HCT116 (cell line): ENCODE measurements around the gene CHFR. TPM values are rescaled to one million over a fixed set of nuclear protein-coding genes. Genes with fewer than 3 reads are reported as not detected.
"Not testable (repeated sequence)": the region's sequence is repeated elsewhere in the genome, so short reads cannot be mapped to it uniquely, and the experiment has no call there.

Experiments used
- ATAC-seq: fragments of 200-7000 bp; cut with Tn5 transposase; 2 replicates; pipeline ENCODE4 v1.9.1; 2020; ENCODE audit warnings: mild to moderate bottlenecking, moderate library complexity
- BruUV-seq: library from RNA; stranded (reverse); fragments of 400-500 nt; replicated peaks from 2 replicates; lab custom pipeline; 2021; lab: Mats Ljungman, UMichigan
- CTCF ChIA-PET: fragments of 300-600 bp; sonication (Branson Sonifier 250); formaldehyde crosslinking; loops from one replicate; lab custom pipeline; 2021; ENCODE audit warnings: antibody characterized with exemption; lab: Charles Lee
- POLR2A ChIA-PET: fragments of 300-600, 350-600 bp; sonication (Branson Sonifier 250); formaldehyde crosslinking; loops from one replicate; lab custom pipeline; 2021; ENCODE audit warnings: antibody characterized with exemption; lab: Charles Lee
- RAD21 ChIA-PET, 2 experiments: fragments of 300-600 bp; sonication (Branson Sonifier 250); formaldehyde crosslinking; loops; one replicate each; lab custom pipeline; 2023; ENCODE audit warnings: low total read pairs in 2 of 2; ENCODE audit not compliant: uncharacterized antibody in 2 of 2, unreplicated experiment in 2 of 2, low non-redundant PET in 1 of 2; lab: Charles Lee
- DNase-seq: peaks from one replicate; pipeline ENCODE4 v3.0.0-alpha.2; 2010; ENCODE audit warnings: low read depth, low spot score
- H2AFZ ChIP-seq: fragments of 200-600 bp; shearing (Covaris generic), sonication (generic); 2 replicates; pipeline ENCODE4 v1.6.1; 2017; ENCODE audit warnings: low read depth, mixed run types, mixed read lengths, antibody characterized with exemption, low read length; ENCODE audit not compliant: poor library complexity, severe bottlenecking
- H3K27ac ChIP-seq: 2 replicates; pipeline ENCODE4 v1.5.1; 2012; ENCODE audit warnings: low read depth, low read length
- H3K27me3 ChIP-seq: fragments of 200-600 bp; sonication (generic); 2 replicates; pipeline ENCODE4 v1.6.1; 2016; ENCODE audit warnings: mixed run types, low read length, mixed read lengths; ENCODE audit not compliant: insufficient read depth
- H3K36me3 ChIP-seq, 2 experiments: fragments of 200-500 bp in 1 of 2; fragments of 200-600 bp in 1 of 2; sonication (Bioruptor generic) in 1 of 2; sonication (generic) in 1 of 2; 2 replicates each; pipeline versions ENCODE4 v1.5.1 to v1.6.1; 2014 to 2016; ENCODE audit warnings: low read length in 2 of 2, inconsistent platforms in 1 of 2, mixed read lengths in 1 of 2, mixed run types in 1 of 2; ENCODE audit not compliant: insufficient read depth in 2 of 2, control insufficient read depth in 1 of 2
- H3K4me1 ChIP-seq, 2 experiments: fragments of 200-600 bp in 1 of 2; sonication (generic) in 1 of 2; 2 replicates each; pipeline versions ENCODE4 v1.5.1 to v1.6.1; 2012 to 2017; ENCODE audit warnings: low read length in 2 of 2, inconsistent platforms in 1 of 2, mild to moderate bottlenecking in 1 of 2, mixed read lengths in 1 of 2, mixed run types in 1 of 2, moderate library complexity in 1 of 2; ENCODE audit not compliant: insufficient read depth in 2 of 2, control insufficient read depth in 1 of 2
- H3K4me2 ChIP-seq: fragments of 200-600 bp; sonication (generic); 2 replicates; pipeline ENCODE4 v1.6.1; 2017; ENCODE audit warnings: mixed run types, low read length, mixed read lengths
- H3K4me3 ChIP-seq, 2 experiments: fragments of 200-600 bp in 1 of 2; sonication (generic) in 1 of 2; replicated peaks in 1 of 2; 2 replicates each; pipeline ENCODE4 v1.5.1; 2011 to 2016; ENCODE audit warnings: low read length in 2 of 2, control low read depth in 1 of 2, low read depth in 1 of 2, mild to moderate bottlenecking in 1 of 2, mixed read lengths in 1 of 2, mixed run types in 1 of 2
- H3K79me2 ChIP-seq: fragments of 200-600 bp; sonication (generic); 2 replicates; pipeline ENCODE4 v1.6.1; 2017; ENCODE audit warnings: mild to moderate bottlenecking, mixed run types, low read length, moderate library complexity, mixed read lengths; ENCODE audit not compliant: insufficient read depth
- H3K9ac ChIP-seq: fragments of 200-600 bp; sonication (generic); 2 replicates; pipeline ENCODE4 v1.6.1; 2016; ENCODE audit warnings: low read length, mixed read lengths
- H3K9me2 ChIP-seq: fragments of 200-600 bp; sonication (generic), shearing (Covaris generic); 2 replicates; pipeline ENCODE4 v1.6.1; 2017; ENCODE audit warnings: mixed run types, mild to moderate bottlenecking, moderate library complexity; ENCODE audit not compliant: insufficient read depth
- H3K9me3 ChIP-seq, 2 experiments: fragments of 200-500 bp in 1 of 2; fragments of 200-600 bp in 1 of 2; sonication (Bioruptor generic) in 1 of 2; sonication (generic) in 1 of 2; 2 replicates each; pipeline ENCODE4 v1.6.1; 2014 to 2017; ENCODE audit warnings: low read length in 2 of 2, mixed read lengths in 2 of 2, inconsistent platforms in 1 of 2, low read depth in 1 of 2, mild to moderate bottlenecking in 1 of 2, mixed run types in 1 of 2, moderate library complexity in 1 of 2; ENCODE audit not compliant: control insufficient read depth in 1 of 2, insufficient read depth in 1 of 2
- H4K20me1 ChIP-seq: fragments of 200-600 bp; sonication (generic), shearing (Covaris generic); 2 replicates; pipeline ENCODE4 v1.6.1; 2017; ENCODE audit warnings: mixed run types, mild to moderate bottlenecking, moderate library complexity; ENCODE audit not compliant: insufficient read depth
- ELF1 ChIP-seq: IDR thresholded peaks from 2 replicates; pipeline ENCODE4 v1.6.1; 2012; ENCODE audit warnings: low read depth, borderline replicate concordance
- POLR2A ChIP-seq: IDR thresholded peaks from 2 replicates; pipeline ENCODE4 v1.7.0; 2011; ENCODE audit warnings: borderline replicate concordance; ENCODE audit not compliant: insufficient read depth, insufficient read length; ENCODE audit errors: extremely low read depth
- YY1 ChIP-seq: IDR thresholded peaks from 2 replicates; pipeline ENCODE4 v1.6.1; 2011; ENCODE audit warnings: low read length, low read depth, moderate library complexity, mild to moderate bottlenecking; ENCODE audit not compliant: insufficient replicate concordance; ENCODE audit errors: extremely low read depth
- intact Hi-C: fragments of 100-400 bp; cut with micrococcal nuclease; formaldehyde crosslinking; loops from 2 replicates; pipeline ENCODE4 v1.10.0; 2022
- total RNA-seq: library from RNA; stranded (reverse); gene quantifications from one replicate; pipeline ENCODE4 v1.2.1, GENCODE V29; 2021; ENCODE audit not compliant: unreplicated experiment
- TF ChIP-seq, protein P1 (sequence below), 3 experiments: fragments of 200-600 bp in 1 of 3; sonication (generic) in 1 of 3; IDR thresholded peaks in 2 of 3; conservative IDR thresholded peaks in 1 of 3; 2 replicates each; pipeline ENCODE4 v1.5.1; 2012 to 2017; ENCODE audit warnings: low read depth in 2 of 3, low read length in 2 of 3, antibody characterized with exemption in 1 of 3, borderline replicate concordance in 1 of 3, control low read depth in 1 of 3, mild to moderate bottlenecking in 1 of 3, mixed read lengths in 1 of 3, mixed run types in 1 of 3, moderate library complexity in 1 of 3; ENCODE audit not compliant: insufficient read depth in 1 of 3
- TF ChIP-seq, protein P2 (sequence below): IDR thresholded peaks from 2 replicates; pipeline ENCODE4 v1.6.1; 2011; ENCODE audit warnings: mild to moderate bottlenecking, low read length, moderate library complexity; ENCODE audit not compliant: insufficient replicate concordance; ENCODE audit errors: extremely low read depth
- TF ChIP-seq, protein P3 (sequence below): IDR thresholded peaks from 2 replicates; pipeline ENCODE4 v1.6.1; 2012; ENCODE audit warnings: low read depth

The CHFR gene
- total RNA-seq, 1 experiment from 2014 or later: 0.39 TPM

DNA sequence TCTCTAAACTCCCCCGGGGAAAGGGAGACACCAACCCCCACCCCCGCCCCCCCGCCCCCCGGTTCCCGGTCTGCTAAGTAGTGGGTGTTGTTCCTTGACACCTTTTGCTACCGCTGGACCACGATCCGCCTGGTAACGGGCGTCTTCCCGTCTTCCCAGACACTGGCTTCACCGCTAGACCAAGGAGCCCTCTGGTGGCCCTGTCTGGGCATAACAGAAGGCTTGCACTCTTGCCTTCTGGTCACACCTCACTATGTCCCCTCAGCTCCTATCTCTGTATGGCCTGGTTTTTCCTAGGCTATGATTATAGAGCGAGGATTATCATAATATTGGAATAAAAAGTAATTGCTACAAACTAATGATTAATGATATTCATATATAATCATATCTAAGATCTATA is 78.0 kb downstream of the CHFR start:
- TF ChIP-seq, protein P1, sequence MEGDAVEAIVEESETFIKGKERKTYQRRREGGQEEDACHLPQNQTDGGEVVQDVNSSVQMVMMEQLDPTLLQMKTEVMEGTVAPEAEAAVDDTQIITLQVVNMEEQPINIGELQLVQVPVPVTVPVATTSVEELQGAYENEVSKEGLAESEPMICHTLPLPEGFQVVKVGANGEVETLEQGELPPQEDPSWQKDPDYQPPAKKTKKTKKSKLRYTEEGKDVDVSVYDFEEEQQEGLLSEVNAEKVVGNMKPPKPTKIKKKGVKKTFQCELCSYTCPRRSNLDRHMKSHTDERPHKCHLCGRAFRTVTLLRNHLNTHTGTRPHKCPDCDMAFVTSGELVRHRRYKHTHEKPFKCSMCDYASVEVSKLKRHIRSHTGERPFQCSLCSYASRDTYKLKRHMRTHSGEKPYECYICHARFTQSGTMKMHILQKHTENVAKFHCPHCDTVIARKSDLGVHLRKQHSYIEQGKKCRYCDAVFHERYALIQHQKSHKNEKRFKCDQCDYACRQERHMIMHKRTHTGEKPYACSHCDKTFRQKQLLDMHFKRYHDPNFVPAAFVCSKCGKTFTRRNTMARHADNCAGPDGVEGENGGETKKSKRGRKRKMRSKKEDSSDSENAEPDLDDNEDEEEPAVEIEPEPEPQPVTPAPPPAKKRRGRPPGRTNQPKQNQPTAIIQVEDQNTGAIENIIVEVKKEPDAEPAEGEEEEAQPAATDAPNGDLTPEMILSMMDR (IDR thresholded peaks at IDR 0.05 in 2 of 3, conservative IDR thresholded peaks at IDR 0.05 in 1 of 3; ENCODE audit: borderline replicate concordance in 1 of 3, insufficient read depth in 1 of 3, low read depth in 2 of 3, low read length in 2 of 3): peak in 1 of 3 experiments; percentile 43; a peak in 2 of 6 replicates
- H3K4me1 ChIP-seq, H3K27ac ChIP-seq, intact Hi-C loops, DNase-seq, H3K27me3 ChIP-seq, H3K9me3 ChIP-seq, POLR2A ChIA-PET, H3K4me2 ChIP-seq, CTCF ChIA-PET, BruUV-seq, H3K9ac ChIP-seq, ATAC-seq, H3K9me2 ChIP-seq, H2AFZ ChIP-seq, H3K4me3 ChIP-seq, H4K20me1 ChIP-seq, RAD21 ChIA-PET: not testable (repeated sequence)
- H3K79me2 ChIP-seq: peaks cover 11% of the 10 kb centered on the region
- H3K36me3 ChIP-seq: peaks cover 35 to 38% of the 10 kb centered on the region in 2 experiments

DNA sequence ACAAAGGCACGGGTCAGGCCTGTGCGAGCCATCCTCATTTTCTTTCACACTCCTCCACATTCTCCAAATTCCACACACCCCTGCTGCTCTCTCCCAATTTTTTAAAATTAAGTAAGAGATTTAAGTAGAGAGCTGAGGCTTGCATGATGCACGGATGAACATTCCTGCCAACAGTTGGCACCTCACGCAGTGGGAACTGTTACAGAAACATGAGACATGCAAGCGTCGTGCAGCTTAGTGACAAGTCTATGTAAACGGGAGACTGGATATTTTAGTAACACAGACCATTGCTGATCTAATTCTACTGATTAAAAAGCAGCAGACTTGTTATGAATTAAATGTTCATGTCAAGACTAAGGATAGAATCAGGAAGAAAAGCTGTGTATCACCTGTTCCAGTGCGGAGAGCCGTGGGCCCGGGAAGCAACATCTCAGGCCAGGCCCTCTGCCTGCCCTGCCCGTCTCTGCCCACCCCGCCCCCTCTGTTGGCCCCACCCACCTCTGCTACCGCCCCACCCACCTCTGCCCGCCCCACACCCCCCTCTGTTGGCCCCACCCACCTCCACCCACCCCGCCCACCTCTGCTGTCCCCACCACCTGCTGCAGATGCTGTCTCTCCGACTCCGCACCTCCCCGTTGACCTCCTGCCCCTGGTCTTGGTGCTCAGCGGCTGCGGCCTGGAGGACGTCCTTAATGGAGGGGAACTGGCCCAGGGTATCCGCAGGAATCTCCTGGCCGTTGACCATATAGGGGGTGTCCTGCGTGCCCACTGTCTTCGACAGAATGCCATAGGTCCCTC is 79.9 kb downstream of the CHFR start:
- Histone ChIP-seq H3K27ac (no peak overlapping the region), H4K20me1 (no peaks in the 10 kb centered on the region), H3K4me2 (no peak overlapping the region), H3K4me3 (no peak overlapping the region)
- CTCF ChIA-PET: no interaction called here
- no peak for TF ChIP-seq POLR2A
- TF ChIP-seq YY1: no peak
- no peak for TF ChIP-seq ELF1
- TF ChIP-seq, protein P2, sequence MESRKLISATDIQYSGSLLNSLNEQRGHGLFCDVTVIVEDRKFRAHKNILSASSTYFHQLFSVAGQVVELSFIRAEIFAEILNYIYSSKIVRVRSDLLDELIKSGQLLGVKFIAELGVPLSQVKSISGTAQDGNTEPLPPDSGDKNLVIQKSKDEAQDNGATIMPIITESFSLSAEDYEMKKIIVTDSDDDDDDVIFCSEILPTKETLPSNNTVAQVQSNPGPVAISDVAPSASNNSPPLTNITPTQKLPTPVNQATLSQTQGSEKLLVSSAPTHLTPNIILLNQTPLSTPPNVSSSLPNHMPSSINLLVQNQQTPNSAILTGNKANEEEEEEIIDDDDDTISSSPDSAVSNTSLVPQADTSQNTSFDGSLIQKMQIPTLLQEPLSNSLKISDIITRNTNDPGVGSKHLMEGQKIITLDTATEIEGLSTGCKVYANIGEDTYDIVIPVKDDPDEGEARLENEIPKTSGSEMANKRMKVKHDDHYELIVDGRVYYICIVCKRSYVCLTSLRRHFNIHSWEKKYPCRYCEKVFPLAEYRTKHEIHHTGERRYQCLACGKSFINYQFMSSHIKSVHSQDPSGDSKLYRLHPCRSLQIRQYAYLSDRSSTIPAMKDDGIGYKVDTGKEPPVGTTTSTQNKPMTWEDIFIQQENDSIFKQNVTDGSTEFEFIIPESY: no peak
- TF ChIP-seq, protein P3, sequence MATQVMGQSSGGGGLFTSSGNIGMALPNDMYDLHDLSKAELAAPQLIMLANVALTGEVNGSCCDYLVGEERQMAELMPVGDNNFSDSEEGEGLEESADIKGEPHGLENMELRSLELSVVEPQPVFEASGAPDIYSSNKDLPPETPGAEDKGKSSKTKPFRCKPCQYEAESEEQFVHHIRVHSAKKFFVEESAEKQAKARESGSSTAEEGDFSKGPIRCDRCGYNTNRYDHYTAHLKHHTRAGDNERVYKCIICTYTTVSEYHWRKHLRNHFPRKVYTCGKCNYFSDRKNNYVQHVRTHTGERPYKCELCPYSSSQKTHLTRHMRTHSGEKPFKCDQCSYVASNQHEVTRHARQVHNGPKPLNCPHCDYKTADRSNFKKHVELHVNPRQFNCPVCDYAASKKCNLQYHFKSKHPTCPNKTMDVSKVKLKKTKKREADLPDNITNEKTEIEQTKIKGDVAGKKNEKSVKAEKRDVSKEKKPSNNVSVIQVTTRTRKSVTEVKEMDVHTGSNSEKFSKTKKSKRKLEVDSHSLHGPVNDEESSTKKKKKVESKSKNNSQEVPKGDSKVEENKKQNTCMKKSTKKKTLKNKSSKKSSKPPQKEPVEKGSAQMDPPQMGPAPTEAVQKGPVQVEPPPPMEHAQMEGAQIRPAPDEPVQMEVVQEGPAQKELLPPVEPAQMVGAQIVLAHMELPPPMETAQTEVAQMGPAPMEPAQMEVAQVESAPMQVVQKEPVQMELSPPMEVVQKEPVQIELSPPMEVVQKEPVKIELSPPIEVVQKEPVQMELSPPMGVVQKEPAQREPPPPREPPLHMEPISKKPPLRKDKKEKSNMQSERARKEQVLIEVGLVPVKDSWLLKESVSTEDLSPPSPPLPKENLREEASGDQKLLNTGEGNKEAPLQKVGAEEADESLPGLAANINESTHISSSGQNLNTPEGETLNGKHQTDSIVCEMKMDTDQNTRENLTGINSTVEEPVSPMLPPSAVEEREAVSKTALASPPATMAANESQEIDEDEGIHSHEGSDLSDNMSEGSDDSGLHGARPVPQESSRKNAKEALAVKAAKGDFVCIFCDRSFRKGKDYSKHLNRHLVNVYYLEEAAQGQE: no peak
- TF ChIP-seq, all 23 proteins: peak for 0
- Histone ChIP-seq H3K27me3 (no peaks in the 10 kb centered on the region), H3K9me2 (no peaks in the 10 kb centered on the region), H3K79me2 (peaks cover 11% of the 10 kb centered on the region), H3K9ac (no peak overlapping the region), H3K4me1 (no peaks in the 10 kb centered on the region), H3K9me3 (no peaks in the 10 kb centered on the region), H2AFZ (no peak overlapping the region), H3K36me3 (peaks cover 32 to 37% of the 10 kb centered on the region in 2 experiments; a peak in 3 of 4 replicates)
- BruUV-seq: no TSS peak
- DNase-seq: no peak
- RAD21 ChIA-PET: no interaction called here
- ATAC-seq: no peak; the same call in 1 of the 2 replicates
- intact Hi-C loops: no loop called here
- POLR2A ChIA-PET: no interaction called here
